Amygdala (tissue), 56 donors: ENCODE data around the gene OR51L1.

Experiments
- DNase-seq, 56 donors: peaks; one replicate each; lab custom pipeline; 2025; lab: John Stamatoyannopoulos, UW

OR51L1 gene

DNA sequence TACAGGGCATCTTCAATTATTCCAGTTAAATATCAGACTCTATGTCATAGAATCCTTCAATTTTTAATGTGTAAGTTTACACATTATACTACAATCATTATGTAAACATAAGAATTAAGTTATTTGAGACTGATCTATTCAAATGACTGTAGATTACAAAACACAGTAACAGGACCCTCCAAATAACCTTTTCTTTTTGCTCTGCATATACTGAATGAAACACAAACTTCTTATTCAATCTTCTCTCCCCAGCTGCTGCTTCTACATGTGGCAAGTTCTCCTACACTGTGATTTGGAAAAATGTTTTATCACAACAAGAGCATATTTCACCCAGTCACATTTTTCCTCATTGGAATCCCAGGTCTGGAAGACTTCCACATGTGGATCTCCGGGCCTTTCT lies 51.6 kb downstream of the OR51L1 start, which contains the start of gene OR52J3:
Gene OR52J3 (plus strand): TSS at position 301 of the 400 bp plus-strand sequence. CDS start 0 bp downstream, at position 301.
- no peak for DNase-seq

DNA sequence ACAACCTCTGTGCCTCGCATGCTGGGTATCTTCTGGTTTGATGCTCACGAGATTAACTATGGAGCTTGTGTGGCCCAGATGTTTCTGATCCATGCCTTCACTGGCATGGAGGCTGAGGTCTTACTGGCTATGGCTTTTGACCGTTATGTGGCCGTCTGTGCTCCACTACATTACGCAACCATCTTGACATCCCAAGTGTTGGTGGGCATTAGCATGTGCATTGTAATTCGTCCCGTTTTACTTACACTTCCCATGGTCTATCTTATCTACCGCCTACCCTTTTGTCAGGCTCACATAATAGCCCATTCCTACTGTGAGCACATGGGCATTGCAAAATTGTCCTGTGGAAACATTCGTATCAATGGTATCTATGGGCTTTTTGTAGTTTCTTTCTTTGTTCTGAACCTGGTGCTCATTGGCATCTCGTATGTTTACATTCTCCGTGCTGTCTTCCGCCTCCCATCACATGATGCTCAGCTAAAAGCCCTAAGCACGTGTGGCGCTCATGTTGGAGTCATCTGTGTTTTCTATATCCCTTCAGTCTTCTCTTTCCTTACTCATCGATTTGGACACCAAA lies 52.2 kb downstream of the OR51L1 start:
- DNase-seq = no peak
